ENCODE measurements around the gene GLDC.

- TF ChIP-seq EZH2 (IDR thresholded peaks at IDR 0.05; ENCODE audit: insufficient read depth, low read length) (no peak), CTCF (IDR thresholded peaks at IDR 0.05; ENCODE audit: insufficient read depth, low read depth, low read length) (no peak)
These were observed 41.7 kb upstream of the GLDC start for GRCh38 chr9:6687180-6687579.
